K562 (cell line): ENCODE results near the gene ALG11. TPM values are rescaled to one million over a fixed set of nuclear protein-coding genes. Genes with fewer than 3 reads are reported as not detected.

ENCODE experiments used
- ATF3 ChIP-seq, 2 experiments: fragments of 450-650 bp in 1 of 2; sonication (generic) in 1 of 2; formaldehyde crosslinking in 1 of 2; IDR thresholded peaks in 1 of 2; conservative IDR thresholded peaks in 1 of 2; 2 replicates each; pipeline versions ENCODE4 v1.6.1 to v1.8.1; 2016 to 2023; ENCODE audit warnings: mild to moderate bottlenecking in 2 of 2, moderate library complexity in 2 of 2, inconsistent platforms in 1 of 2, missing genetic modification reagents in 1 of 2
- CGGBP1 ChIP-seq: fragments of 250-450 bp; sonication (Bioruptor Pico); IDR thresholded peaks from 2 replicates; pipeline ENCODE4 v1.9.0; 2021; ENCODE audit warnings: mild to moderate bottlenecking
- FOXA1 ChIP-seq: fragments of 450-650 bp; IDR thresholded peaks from 2 replicates; pipeline ENCODE4 v1.6.1; 2016; ENCODE audit warnings: mild to moderate bottlenecking, borderline replicate concordance
- HLTF ChIP-seq: fragments of 450-650 bp; IDR thresholded peaks from 2 replicates; pipeline ENCODE4 v1.6.1; 2016
- ILK ChIP-seq: fragments of 450-650 bp; IDR thresholded peaks from 2 replicates; pipeline ENCODE4 v1.6.1; 2016; ENCODE audit warnings: missing genetic modification characterization, low read depth, mild to moderate bottlenecking, missing compliant biosample characterization, moderate library complexity, borderline replicate concordance
- NEUROD1 ChIP-seq: fragments of 150-350 bp; IDR thresholded peaks from 2 replicates; pipeline ENCODE4 v1.6.1; 2014; ENCODE audit warnings: borderline replicate concordance, low read length, low read depth; ENCODE audit not compliant: partially characterized antibody
- SP1 ChIP-seq: sonication (generic); formaldehyde crosslinking; IDR thresholded peaks from 2 replicates; pipeline ENCODE4 v1.8.1; 2022; ENCODE audit warnings: mild to moderate bottlenecking, missing genetic modification reagents
- XRCC5 ChIP-seq: fragments of 200-400 bp; formaldehyde crosslinking; IDR thresholded peaks from 2 replicates; pipeline ENCODE4 v1.6.1; 2017; ENCODE audit warnings: low read depth, mild to moderate bottlenecking, low read length
- ZNF165 ChIP-seq: fragments of 250-450 bp; sonication (Bioruptor Pico); IDR thresholded peaks from 2 replicates; pipeline ENCODE4 v1.4.0; 2020; ENCODE audit warnings: borderline replicate concordance
- ZNF174 ChIP-seq: fragments of 250-450 bp; sonication (Bioruptor Pico); IDR thresholded peaks from 2 replicates; pipeline ENCODE4 v1.4.0; 2020; ENCODE audit warnings: mild to moderate bottlenecking
- ZNF318 ChIP-seq, 2 experiments: fragments of 450-650 bp; IDR thresholded peaks; 2 replicates each; pipeline ENCODE4 v1.6.1; 2016; ENCODE audit warnings: mild to moderate bottlenecking in 2 of 2, borderline replicate concordance in 1 of 2, low read depth in 1 of 2, moderate library complexity in 1 of 2
- polyA plus RNA-seq, 8 experiments: library from polyadenylated mRNA; depleted of rRNA in 4 of 8; stranded (reverse) in 5 of 8; unstranded in 3 of 8; fragments of >200 nt; fragmentation: Nextera tagmentation in 2 of 8; fragmentation: Illumina TruSeq in 1 of 8; extraction: Ambion mirVana in 2 of 8; extraction: Trizol in 1 of 8; gene quantifications; 2 replicates each; pipeline versions ENCODE4 v1.2.1 to v1.2.3, GENCODE V29; 2011 to 2014; ENCODE audit warnings: inconsistent platforms in 1 of 8, missing spikeins in 1 of 8
- total RNA-seq, 7 experiments: library from RNA; depleted of rRNA in 6 of 7; stranded (reverse); fragments of >200 nt in 6 of 7; fragmentation: Illumina TruSeq in 2 of 7; extraction: Trizol in 2 of 7; gene quantifications; 2 replicates each; pipeline versions ENCODE4 v1.2.1 to v1.2.3, GENCODE V29; 2011 to 2021; ENCODE audit warnings: low replicate concordance in 1 of 7

Gene ALG11
- total and polyA plus RNA-seq, 9 of the 15 experiments (the other 6 are each of a cell fraction or from before 2014, with no cell fraction given), result 7.3 to 19.2 (median 16.3) TPM

GRCh38 chr13:52011632-52012511 lies at the start of gene ALG11 (continued):
- TF ChIP-seq ZNF174 (CRISPR knock-in tag), result no peak
- TF ChIP-seq ZNF165 (CRISPR knock-in tag), result no peak
- peak; percentile 96 for TF ChIP-seq SP1
- TF ChIP-seq FOXA1, result no peak
- TF ChIP-seq HLTF, result no peak
- TF ChIP-seq NEUROD1, result peak; percentile 89
- no peak for TF ChIP-seq ILK (tag)
- no peak for TF ChIP-seq ZNF318 (IDR thresholded peaks at IDR 0.05; ENCODE audit: borderline replicate concordance in 1 of 2, low read depth in 1 of 2)
- no peak for TF ChIP-seq XRCC5
- no peak for TF ChIP-seq CGGBP1 (CRISPR knock-in tag)
- TF ChIP-seq ATF3 (IDR thresholded peaks at IDR 0.05), result no peak
- TF ChIP-seq ATF3 (CRISPR knock-in tag; conservative IDR thresholded peaks at IDR 0.05), result no peak
